NCI-H1930 (cell line): ENCODE measurements around the gene ATG3.
"Not testable (repeated sequence)": the region's sequence is repeated elsewhere in the genome, so short reads cannot be mapped to it uniquely, and the experiment has no call there.

Source experiments
- DNase-seq, 2 experiments: peaks; one replicate each; lab custom pipeline; 2025; lab: John Stamatoyannopoulos, UW

Gene ATG3

DNA sequence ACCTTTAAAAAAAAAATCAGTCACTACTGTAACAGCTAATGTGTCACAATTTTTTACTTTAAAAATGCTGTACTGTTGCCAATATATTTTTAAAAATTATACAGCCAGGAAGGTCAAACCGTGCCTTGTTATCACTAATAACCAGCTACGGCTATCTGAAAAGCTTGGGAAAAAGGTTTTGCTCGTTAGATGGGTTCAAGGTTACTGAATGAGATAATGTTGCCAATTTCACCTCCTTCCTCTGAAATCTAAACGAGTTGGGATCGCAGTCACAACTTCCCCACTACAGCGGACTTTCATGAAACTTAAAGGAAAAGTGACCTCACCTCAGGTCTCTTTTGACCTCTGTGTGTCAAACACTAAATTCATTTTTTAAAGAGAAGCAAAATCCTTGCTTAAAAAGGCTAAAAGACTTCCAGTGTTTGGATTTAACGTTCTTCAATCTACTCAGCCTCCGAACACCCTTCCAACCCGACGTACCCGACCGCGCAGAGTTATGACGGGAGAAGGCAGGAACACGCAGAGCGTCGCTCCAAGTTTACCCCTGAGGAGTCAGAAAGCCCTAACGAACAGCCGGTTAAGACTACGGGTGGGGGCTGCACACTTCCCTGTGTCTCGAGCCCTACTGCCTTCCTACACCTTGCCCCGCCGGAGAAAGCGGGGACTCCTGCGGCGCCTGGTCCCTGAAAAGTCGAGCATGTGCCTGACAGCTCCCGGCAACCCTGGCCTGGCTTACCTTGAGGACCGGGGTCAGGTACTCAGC, 860 bp downstream of the ATG3 start:
- DNase-seq = peak; percentile 24 to 39

DNA sequence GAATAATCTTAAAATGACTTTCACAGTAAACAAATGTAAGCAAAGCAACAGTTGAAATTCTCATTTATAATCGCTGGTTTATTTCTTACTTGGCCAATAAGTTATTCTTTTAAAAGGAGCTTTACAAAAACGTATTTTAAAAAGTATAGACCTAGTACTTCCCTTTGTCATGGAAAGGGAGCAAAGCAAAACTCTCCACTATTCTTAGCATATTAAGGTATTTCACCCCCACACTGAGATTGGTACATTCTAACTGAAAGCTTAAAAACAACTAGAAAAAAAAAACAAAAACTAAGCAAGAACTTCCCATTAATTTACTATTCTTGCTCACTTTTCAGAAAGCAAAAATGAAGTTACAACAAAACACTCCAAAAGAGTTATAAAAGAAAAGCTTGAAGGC, 1.5 kb downstream of the ATG3 start:
- DNase-seq = no peak

DNA sequence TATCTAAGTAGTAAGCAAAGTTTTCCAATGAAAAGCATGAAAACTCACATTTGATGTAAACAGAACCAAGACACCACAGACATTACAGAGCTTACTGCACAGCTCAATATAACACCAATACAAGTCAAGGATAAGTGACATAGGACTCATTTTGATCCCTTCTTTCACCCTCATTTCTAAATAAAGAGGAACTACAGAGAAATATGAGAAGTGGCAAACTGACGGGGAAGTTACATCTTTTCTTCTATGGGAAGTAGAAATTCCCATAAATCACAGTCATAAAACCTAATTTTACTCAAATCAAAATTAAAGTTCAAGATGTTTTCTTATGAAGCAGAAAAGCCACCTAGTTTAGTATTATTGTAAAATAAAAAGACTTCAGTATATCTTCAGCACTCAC, 3.8 kb downstream of the ATG3 start:
- DNase-seq = no peak

DNA sequence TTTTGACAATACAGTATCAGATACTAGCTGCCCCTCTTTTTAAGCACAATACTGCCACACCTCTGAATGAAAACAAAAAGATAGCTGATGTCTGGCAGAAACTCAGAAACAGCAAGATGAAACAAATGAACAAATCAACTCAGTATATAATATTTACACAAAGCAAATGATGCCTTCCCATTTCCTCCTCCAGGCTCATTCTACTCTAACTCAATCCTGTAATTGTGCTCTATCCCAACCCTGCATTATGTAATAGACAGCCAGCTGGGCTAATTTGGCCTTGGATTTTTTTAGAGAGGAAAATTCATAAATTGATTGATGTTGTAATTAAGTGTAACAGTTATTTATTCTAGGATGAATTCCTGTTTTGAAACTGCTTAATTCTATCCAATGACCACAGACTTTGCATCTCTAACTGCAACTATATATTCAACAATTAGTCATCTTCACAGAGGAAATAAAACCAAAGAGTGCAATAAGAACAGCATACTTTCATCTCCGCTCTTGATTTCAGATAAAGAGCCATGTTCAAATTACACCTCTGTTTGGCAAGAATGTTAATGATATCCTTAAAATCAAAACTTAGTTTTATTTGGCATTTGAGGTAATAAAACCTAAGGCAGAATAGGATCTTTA, 6.1 kb downstream of the ATG3 start:
- peak; percentile 63 to 64 for DNase-seq

DNA sequence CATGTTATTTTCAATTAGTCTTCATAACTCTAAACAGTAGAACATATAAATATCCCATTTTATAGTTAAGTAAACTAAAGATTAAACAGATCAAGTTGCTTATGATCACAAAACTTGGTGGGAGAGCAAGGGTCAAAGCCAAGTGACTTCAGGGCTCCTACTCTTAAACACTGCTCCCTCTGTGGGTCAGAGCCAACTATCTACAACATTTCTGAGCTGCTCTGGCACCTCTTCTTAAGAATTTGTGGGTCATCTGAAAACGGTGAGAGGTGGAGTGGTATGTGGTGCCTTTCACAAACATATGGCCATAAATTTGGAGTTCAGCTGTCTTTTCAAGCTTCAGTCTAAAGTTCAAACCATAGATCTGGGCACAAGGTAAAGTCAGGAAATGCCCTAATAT, 10.9 kb downstream of the ATG3 start:
- DNase-seq = no peak

DNA sequence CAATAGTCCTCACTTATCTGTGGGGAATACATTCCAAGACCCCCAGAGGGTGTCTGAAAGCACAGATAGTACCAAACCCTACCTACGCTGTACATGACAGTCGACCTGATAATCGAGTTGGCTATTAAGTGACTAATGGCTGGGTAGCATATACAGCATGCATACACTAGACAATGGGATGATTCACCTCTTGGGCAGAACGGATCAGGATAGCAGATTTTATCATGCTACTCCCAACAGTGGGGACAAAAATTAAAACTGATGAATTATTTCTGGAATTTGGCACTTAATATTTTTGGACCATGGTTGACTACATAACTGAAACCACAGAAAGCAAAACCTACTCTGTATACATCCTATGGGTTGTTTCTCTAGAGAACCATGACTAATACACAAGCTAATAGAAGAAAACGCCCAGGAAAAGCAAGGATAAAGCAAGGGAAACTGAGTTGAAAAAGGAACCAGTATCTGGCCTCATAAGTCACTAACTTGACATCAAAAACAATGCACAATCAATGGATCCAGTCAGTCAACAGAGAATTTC, 15.5 kb downstream of the ATG3 start:
- DNase-seq = no peak

DNA sequence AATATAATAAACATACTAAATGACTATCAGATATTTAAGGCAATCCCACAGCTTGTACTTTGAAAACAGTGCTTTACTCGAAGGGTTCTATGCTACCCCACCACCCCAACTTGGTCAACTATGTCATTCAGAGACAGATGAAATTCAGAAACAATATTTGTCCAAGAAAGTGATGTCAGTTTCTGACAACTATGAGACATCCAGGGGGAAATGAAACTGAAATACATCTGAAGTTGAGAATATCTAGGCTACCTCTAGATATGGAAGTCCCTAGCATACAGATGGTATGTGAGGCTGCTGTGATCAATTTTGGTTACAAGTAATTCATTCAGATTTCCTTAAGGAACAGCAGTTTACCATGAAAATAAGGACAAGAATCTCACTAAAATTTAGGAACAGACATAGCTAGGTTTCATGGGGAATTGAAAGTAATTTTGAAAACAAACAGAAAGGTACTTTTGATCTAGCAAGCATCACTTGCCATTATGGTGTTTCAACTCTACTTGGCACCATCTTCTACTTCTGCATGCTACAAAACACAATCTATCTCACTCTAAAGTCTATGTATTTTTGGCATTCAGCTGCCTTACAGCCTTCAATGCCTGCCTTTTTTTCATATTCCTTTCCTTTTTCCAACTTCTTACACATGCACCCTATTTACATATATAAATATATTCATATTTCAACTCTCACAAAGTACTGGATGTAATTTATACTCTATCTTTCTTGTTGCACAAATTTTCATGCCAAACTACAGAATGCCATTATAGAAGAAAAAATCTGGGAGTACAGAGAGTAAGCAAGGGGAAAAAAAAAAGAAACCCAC, 21.7 kb downstream of the ATG3 start:
- no peak for DNase-seq

DNA sequence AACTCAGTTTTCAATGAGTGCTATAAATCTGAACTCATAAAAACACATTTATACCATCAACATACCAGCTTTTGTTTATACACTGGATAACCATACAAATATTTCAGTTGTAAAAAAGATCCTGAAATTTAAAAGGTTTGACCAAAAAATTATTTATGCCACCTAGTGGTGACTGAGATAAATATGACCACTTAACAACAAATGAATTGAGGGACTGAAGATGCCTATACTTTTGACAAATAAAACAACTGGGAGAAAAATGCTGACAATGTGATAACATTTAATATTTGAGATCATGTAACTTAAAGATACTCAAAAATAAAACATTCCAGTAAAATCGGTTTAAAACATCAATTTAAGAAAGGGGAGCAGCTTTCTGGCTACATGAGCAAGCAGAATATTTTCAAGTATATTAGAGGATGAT, 30.4 kb downstream of the ATG3 start:
- peak in 1 of 2 experiments; percentile 2 for DNase-seq

DNA sequence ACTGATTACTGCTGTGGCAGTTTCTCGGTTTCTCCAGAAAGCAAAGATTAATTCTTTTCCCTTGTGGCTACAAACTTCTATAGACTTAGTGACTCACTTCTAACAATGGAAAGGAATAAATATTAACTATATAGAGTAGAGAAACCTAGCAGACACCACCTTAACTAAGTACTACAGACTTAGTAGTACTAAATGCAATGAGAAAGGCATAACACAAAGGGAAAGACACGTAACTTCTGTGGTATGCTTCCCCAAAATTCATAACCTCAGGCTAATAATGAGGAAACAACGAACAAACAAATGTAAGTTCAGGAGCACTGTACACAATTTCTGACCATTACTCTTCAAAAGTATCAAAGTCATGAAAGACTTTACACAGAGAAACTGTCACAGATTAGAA, 31.2 kb downstream of the ATG3 start:
- no peak for DNase-seq

DNA sequence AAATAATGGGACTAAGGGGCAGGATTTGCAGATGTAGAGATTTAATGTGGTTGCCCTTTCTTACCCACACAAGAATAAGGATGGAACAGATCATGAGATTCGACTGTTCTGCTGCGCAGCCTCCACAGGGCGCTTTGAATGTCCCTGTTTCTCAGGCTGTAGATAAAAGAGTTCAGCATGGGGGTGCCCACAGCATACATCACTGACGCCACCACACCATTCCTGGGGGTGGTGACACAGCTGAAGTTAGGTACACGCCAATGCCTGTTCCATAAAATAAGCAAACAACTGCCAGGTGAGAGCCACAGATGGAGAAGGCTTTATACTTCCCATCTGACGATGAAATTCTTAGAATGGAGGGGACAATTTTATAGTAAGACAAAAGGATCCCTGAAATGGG, 37.6 kb downstream of the ATG3 start:
- DNase-seq = not testable (repeated sequence)

DNA sequence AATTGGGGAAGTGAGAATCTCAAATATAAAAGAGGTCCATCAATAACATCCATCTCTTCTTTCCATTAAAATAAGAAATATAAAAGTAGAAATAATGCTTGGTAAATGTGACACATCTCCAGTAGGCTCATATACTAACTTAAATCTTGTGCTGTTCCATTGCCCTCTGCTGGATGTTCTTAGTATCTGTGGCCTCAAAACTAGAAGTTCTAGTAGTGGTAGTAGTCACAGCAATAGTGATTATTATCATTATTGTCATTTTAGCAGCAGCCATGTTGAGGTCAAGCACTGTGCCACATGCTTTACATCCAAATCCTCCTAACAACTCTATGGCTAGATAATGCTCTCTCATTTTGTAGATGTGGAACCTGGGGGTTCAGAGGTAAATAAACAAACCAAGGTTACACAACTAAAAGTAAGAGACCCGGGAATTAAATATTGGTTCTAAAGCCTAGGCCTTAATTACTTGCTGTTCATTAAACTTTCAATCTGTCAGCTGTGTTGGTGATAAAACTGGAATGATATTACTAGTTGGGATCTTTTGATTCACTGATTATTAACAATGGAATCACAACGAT, 42.2 kb downstream of the ATG3 start:
- DNase-seq = peak in 1 of 2 experiments; percentile 25

DNA sequence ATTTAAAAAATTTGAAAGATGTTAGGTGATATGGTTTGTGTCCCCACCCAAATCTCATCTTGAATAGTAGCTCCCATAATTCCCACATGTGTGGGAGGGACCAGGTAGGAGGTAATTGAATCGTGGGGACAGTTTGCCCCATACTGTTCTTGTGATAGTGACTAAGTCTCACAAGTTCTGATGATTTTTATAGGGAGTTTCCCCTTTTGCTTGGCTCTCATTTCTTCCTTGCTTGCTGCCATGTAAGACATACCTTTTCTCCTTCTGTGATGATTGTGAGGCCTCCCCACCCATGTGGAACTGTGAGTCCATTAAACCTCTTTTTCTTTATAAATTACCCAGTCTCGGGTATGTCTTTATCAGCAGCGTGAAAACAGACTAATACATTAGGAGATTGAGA, 42.8 kb downstream of the ATG3 start:
- DNase-seq = not testable (repeated sequence)

DNA sequence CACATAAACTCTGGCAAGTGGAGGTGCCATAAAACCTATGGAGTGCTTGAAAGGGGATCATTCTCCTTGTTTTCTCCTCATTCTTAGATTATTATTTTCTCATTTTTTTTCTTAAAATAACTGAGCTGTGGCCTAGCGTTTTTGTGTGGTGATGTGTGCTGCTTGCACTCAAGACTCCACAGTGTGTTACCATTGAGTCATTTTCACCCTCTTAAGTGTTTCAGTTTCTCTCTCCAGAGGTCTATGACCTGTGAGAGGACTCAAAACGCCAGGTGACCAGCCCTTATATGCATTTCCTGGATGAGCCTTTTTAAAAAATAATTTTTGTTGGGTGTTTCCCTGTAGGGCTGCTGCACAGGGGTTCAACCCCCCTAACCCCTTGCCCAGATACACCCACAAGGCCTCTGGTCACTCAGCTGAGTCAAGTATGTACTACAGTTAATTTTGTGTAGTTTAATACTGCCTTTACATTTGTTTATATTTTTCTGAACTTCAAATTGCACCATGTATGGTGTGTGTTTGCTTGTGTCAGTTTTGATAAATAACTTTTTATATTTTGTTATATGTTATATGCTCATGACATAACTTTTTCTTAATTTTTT, 47.1 kb downstream of the ATG3 start:
- no peak for DNase-seq

DNA sequence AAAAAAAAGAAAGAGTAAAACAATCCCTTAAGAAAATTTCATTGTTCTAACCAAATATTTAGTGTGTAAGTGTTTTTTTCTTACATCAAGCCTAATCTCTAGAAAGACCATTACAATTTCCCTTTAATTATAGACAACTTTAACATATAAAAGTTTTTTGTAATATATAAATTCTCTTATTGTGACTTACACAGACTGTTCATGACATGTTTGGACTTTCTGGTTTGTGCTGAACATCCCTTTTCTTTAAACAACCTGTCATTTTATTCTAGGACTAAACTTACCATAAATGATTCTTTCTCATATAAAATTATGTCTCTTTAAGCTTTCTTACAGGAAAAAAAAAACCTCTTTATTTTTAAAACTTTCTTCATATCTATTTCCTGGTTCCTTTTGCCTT, 49.4 kb downstream of the ATG3 start:
- DNase-seq = no peak

DNA sequence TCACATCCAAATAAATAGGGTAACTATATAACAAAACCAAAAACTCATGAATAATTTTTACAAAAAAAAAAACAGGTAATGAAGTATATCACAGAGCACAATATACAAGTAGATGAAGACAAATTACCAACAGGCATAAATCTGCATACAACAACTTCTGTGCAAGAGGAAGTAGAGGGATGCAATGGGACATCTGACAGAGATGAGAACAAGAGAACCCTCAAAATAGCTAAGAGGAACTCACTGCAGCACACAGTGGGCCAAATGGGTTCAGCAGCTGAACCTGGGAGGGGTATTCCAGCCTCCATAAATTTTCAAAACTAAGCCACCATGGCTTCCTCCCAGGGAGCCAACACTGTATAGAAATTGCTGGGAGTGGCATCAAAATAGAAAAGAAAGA, 52.9 kb downstream of the ATG3 start:
- no peak for DNase-seq

DNA sequence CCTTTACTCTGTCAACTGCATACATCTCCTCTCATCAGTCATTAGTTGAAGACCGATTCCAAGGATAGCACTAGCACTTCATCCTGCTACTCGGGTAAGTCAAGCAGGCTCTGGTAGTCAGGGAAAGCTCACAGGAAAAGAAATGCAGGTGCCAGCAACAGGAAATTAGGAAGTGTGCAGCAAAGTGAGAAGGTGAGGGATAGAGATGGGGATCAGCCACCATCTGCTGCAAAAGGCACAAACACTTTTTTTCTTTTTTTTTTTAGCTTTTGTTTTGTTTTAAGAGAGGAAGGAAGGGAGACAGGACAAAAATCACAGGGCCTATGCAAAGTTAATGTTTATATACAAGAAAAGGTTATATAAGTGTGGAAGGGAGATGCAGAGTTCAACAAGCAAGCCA, 53.5 kb downstream of the ATG3 start:
- DNase-seq = no peak

DNA sequence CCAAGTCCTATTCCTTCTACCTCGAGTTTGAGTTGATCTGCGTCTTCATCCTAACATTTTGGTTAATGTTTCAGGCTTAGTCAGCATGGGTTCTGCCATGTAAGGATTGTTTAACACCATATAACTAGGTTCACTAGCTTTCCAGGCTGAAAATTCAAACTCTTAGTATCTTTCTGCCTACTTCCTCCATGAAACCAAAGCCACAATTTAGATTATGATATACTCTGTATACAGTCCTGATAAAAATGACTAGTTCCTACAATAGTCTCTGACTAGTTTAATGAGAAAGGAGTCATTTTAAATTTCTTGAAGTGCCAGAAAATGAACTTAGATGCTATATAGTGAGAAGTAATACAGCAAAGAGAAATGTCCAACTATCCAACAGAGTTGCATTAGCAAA, 55.9 kb downstream of the ATG3 start:
- DNase-seq = no peak

DNA sequence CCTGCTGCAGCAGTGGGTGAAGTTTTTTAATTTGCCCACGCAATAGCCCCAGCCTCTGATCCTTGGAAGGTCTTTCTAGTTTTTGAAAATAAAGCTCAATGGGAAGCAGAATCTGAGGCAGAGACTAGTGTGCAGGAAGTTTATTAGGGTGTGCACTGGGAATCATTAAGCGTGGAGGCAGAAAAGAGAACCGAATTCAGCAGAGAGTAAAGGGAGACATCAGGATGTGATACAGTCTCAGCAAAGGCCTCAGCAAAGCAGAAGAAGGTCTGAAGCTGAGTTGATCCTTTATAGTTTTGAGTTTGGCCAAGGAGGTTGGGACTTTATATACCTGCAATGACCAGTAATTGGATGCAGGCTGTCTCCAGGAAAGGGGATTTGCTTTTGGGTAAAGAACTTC, 57.6 kb downstream of the ATG3 start:
- DNase-seq = no peak

DNA sequence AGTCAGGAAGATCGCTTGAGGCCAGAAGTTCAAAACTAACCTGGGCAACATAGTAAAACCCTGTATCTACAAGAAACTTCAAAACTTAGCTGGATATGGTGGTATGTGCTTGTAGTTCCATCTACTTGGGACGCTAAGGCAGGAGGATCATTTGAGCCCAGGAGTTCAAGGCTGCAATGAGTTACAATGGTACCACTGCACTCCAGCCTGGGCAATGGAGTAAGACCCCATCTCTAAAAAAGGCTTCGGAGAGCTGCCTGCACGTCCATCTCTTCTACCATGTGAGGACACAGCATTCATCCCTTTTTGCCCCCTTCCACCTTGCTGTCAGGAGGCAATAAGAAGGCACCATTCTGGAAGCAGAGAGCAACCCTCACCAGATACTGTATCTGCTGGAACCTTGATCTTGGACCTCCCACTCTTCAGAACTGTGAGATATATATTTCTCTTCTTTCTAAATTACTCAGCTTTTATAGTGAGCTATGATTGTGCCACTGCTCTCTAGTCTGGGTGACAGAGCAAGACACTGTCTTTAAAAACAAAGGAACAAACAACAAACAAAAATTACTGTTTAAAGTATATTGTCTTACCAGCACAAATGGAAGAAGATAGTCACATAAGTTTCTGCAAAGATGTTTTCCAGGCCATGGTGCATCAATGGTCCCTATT, 58.3 kb downstream of the ATG3 start:
- no peak for DNase-seq

DNA sequence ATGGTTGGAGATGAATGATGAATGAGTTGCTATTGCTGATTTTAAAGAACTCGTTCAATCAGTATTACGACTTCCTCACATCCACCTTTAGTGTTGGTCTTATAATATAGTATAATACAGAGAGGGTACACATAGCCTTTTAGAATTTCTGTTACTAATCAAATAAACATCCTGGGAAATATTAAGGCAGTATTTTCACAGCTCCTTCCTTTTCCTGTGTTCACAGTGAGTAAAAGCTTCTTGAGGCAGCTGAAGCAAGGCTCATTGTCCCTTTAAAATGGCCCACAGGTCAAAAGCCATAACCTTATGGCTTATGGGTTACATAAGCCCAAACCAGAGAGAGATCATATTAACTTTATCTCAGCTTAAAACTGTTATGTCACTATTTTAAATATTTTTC, 61.1 kb downstream of the ATG3 start:
- no peak for DNase-seq
